Activated T-cell treated with anti-CD3 and anti-CD28 coated beads, Interleukin-2, amount 50 U/mL, for 72 hours (primary cell): ENCODE data around the gene SIPA1L3. TPM values are rescaled to one million over a fixed set of nuclear protein-coding genes. Genes with fewer than 3 reads are reported as not detected.

Experiments used
- ATAC-seq, 2 donors: fragments of 150-1000 bp; cut with Tn5 transposase; replicated peaks in 1 of 2; 2 replicates each; pipeline ENCODE4 v1.10.0; 2021; ENCODE audit warnings: moderate library complexity in 2 of 2, mild to moderate bottlenecking in 1 of 2
- DNase-seq, 2 donors: peaks; one replicate each; pipeline ENCODE4 v3.0.0; 2021 to 2022; ENCODE audit warnings: mixed read lengths in 1 of 2
- H3K27ac Mint-ChIP-seq: one replicate; pipeline ENCODE4 v1.8.0; 2022; ENCODE audit warnings: mild to moderate bottlenecking, moderate library complexity, mixed read lengths
- H3K27me3 Mint-ChIP-seq: one replicate; pipeline ENCODE4 v1.8.0; 2022; ENCODE audit warnings: low read depth, mixed read lengths
- H3K36me3 Mint-ChIP-seq, 2 donors: one replicate each; pipeline ENCODE4 v1.8.0; 2022; ENCODE audit warnings: mixed read lengths in 2 of 2, mild to moderate bottlenecking in 1 of 2; ENCODE audit not compliant: insufficient read depth in 2 of 2
- H3K4me1 Mint-ChIP-seq: one replicate; pipeline ENCODE4 v1.8.0; 2022; ENCODE audit warnings: low read depth, mixed read lengths
- H3K4me3 Mint-ChIP-seq, 2 donors: one replicate each; pipeline ENCODE4 v1.8.0; 2022; ENCODE audit warnings: mild to moderate bottlenecking in 2 of 2, mixed read lengths in 2 of 2, moderate library complexity in 2 of 2
- H3K9me3 Mint-ChIP-seq, 2 donors: one replicate each; pipeline ENCODE4 v1.8.0; 2022; ENCODE audit warnings: mixed read lengths in 2 of 2
- total RNA-seq, 2 donors: library from RNA; stranded (reverse); gene quantifications; one replicate each; pipeline ENCODE4 v1.2.3, GENCODE V29; 2022

The SIPA1L3 gene
- total RNA-seq, 2 donors from 2014 or later: 12.8 TPM

DNA sequence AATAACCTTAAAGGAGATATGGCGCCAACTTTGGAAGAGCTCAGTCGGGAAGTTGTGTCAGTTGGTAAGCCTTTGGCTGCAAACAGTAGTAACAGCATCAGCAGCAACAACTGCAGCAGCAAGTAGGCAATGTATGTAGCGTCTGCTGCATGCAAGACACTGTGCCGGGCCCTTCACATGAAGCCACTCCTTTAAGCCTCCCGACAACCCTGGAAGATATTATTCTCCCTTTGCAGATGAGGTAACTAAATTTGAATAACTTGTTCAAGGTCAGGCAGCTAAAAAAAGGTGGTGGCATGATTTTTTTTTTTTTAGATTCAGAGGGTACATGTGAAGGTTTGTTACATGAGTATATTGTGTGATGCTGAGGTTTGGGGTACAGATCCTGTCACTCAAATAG, 19.7 kb downstream of the SIPA1L3 start:
- Mint-ChIP-seq H3K27ac (no peak overlapping the region), H3K36me3 (no peaks in the 10 kb centered on the region), H3K27me3 (no peaks in the 10 kb centered on the region), H3K4me1 (peaks cover 10% of the 10 kb centered on the region), H3K9me3 (no peaks in the 10 kb centered on the region), H3K4me3 (no peak overlapping the region)
- DNase-seq (no peak), ATAC-seq (no peak)

DNA sequence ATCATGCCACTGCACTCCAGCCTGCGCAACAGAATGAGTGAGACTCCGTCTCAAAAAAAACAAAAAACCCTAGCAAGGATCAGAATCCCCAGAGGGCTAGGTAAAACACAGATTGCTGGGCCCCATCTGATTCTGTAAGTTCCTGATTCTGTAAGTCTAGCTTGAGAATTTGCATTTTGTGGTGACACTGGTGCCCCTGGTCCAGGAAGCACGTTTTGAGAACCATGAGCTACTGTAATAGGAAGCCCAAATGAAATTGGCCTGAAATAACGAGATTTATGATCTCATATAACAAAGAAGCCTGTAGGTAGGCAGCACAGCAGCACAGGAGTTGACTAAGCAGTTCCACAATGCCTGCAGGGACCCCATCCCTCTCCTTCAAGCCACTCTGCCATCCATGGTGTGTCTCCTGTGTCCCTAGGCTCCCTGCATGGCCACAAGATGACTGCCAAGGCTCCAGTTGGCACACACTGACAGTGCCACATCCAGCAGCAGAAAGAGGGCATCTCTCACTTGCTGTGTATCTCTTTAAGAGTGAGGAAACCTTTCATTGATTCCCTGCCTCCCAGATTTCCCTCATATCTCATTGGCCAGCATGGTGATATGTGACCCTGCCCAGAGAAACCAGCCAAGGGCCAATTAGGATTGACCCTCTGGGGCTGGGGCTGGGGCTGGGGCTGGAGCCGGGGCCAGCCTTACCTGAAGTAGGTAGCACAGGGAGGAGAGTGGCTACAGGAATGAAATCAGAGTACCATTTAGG, 21.7 kb downstream of the SIPA1L3 start:
- H3K27ac Mint-ChIP-seq: no peak overlapping the region
- ATAC-seq (no peak), DNase-seq (no peak)
- H3K4me1 Mint-ChIP-seq: peaks cover 21% of the 10 kb centered on the region
- no peak overlapping the region for H3K4me3 Mint-ChIP-seq
- H3K36me3 Mint-ChIP-seq: peaks cover 0 to 2% of the 10 kb centered on the region in 2 donors
- H3K27me3 Mint-ChIP-seq: no peaks in the 10 kb centered on the region
- H3K9me3 Mint-ChIP-seq: no peaks in the 10 kb centered on the region

GRCh38 chr19:37929355-37929923, 22.4 kb downstream of the SIPA1L3 start:
- DNase-seq: no peak

DNA sequence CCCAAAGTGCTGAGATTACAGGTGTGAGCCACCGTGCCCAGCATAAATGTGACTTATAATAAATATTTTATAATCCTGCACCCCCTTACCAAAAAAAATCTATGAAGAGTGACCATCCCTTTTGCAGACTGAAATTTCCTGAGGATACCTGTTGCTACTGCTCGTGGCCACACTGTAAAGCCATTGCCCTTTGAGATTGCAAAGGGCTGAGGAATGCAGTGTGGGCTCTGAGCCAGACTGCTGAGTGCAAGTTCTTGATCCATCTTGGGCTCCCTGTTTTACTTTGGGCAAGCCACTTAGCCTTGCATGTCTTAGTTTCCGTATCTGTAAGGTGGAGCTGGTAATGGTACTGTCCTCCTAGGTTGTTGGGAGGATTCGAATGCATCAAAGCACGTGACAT, 23.4 kb downstream of the SIPA1L3 start:
- Mint-ChIP-seq H3K27me3 (no peaks in the 10 kb centered on the region), H3K27ac (no peak overlapping the region), H3K9me3 (peaks cover 2 to 3% of the 10 kb centered on the region in 2 donors), H3K36me3 (peaks cover 5 to 6% of the 10 kb centered on the region in 2 donors), H3K4me3 (no peak overlapping the region), H3K4me1 (peaks cover 16% of the 10 kb centered on the region)
- ATAC-seq (no peak), DNase-seq (no peak)

More at GRCh38 chr19:37929355-37929923, 22.4 kb downstream of the SIPA1L3 start:
- peaks cover 0 to 2% of the 10 kb centered on the region in 2 donors for H3K9me3 Mint-ChIP-seq
- ATAC-seq: no peak
- H3K27ac Mint-ChIP-seq: no peak overlapping the region
- H3K4me1 Mint-ChIP-seq: peaks cover 21% of the 10 kb centered on the region
- H3K36me3 Mint-ChIP-seq: peaks cover 0 to 5% of the 10 kb centered on the region in 2 donors
- no peaks in the 10 kb centered on the region for H3K27me3 Mint-ChIP-seq
- no peak overlapping the region for H3K4me3 Mint-ChIP-seq

- ATAC-seq (no peak), DNase-seq (peak in 1 of 2 donors; percentile 4)
- peaks cover 9% of the 10 kb centered on the region in 2 donors for H3K9me3 Mint-ChIP-seq
- H3K4me3 Mint-ChIP-seq: peak overlapping the region in 1 of 2 donors; percentile 48
- no peak overlapping the region for H3K27ac Mint-ChIP-seq
- peaks cover 8 to 15% of the 10 kb centered on the region in 2 donors for H3K36me3 Mint-ChIP-seq
- H3K27me3 Mint-ChIP-seq: no peaks in the 10 kb centered on the region
- peaks cover 16% of the 10 kb centered on the region for H3K4me1 Mint-ChIP-seq
Observed at GRCh38 chr19:37931881-37932655, 25.1 kb downstream of the SIPA1L3 start.

GRCh38 chr19:37932985-37933936, 26.3 kb downstream of the SIPA1L3 start:
- no peak for DNase-seq
- Mint-ChIP-seq H3K4me1 (peaks cover 12% of the 10 kb centered on the region), H3K36me3 (peaks cover 8 to 17% of the 10 kb centered on the region in 2 donors), H3K9me3 (peaks cover 9% of the 10 kb centered on the region in 2 donors), H3K27me3 (no peaks in the 10 kb centered on the region), H3K4me3 (peak overlapping the region in 1 of 2 donors; percentile 35), H3K27ac (no peak overlapping the region)
- ATAC-seq: no peak

DNA sequence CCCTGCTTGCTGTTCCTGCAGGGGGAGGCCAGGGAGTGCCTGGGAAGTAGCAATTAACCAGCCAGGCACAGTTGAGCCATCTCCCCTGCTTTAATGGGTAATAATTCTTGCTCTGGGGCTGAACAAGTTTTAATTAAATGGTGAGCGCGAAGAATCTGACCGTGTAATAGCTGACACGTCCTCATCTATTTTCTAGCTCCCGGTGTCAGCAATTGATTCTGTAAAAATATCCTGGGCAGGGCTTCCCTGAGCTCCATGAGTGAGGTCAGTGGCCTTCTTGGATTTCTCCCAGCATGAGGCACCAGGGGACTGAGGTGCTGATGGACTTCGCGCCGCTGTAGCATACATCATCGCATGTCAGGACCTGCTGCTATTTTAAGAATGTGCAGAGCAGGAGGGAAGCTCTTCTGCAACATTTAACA, 26.9 kb downstream of the SIPA1L3 start:
- H3K9me3 Mint-ChIP-seq: peaks cover 9 to 10% of the 10 kb centered on the region in 2 donors
- ATAC-seq: no peak

GRCh38 chr19:37935341-37935740, 28.3 kb downstream of the SIPA1L3 start:
- DNase-seq (no peak), ATAC-seq (no peak)
- Mint-ChIP-seq H3K9me3 (peaks cover 9 to 12% of the 10 kb centered on the region in 2 donors), H3K27ac (no peak overlapping the region), H3K4me3 (no peak overlapping the region), H3K4me1 (peaks cover 12% of the 10 kb centered on the region), H3K27me3 (no peaks in the 10 kb centered on the region), H3K36me3 (peaks cover 8 to 21% of the 10 kb centered on the region in 2 donors)

More for the DNA sequence above, 26.9 kb downstream of the SIPA1L3 start:
- Mint-ChIP-seq H3K27me3 (no peaks in the 10 kb centered on the region), H3K4me1 (peaks cover 12% of the 10 kb centered on the region), H3K36me3 (peaks cover 8 to 19% of the 10 kb centered on the region in 2 donors), H3K27ac (no peak overlapping the region), H3K4me3 (no peak overlapping the region)
- no peak for DNase-seq

GRCh38 chr19:37936166-37936565, 29.2 kb downstream of the SIPA1L3 start:
- Mint-ChIP-seq H3K4me3 (no peak overlapping the region), H3K4me1 (peaks cover 12% of the 10 kb centered on the region), H3K9me3 (peaks cover 9 to 12% of the 10 kb centered on the region in 2 donors), H3K27ac (no peak overlapping the region), H3K36me3 (peaks cover 8 to 21% of the 10 kb centered on the region in 2 donors), H3K27me3 (no peaks in the 10 kb centered on the region)
- ATAC-seq (no peak), DNase-seq (no peak)

- peaks cover 9 to 12% of the 10 kb centered on the region in 2 donors for H3K9me3 Mint-ChIP-seq
- H3K27me3 Mint-ChIP-seq: no peaks in the 10 kb centered on the region
- no peak for DNase-seq
- ATAC-seq: no peak
- H3K27ac Mint-ChIP-seq: no peak overlapping the region
- peaks cover 12% of the 10 kb centered on the region for H3K4me1 Mint-ChIP-seq
- no peak overlapping the region for H3K4me3 Mint-ChIP-seq
- H3K36me3 Mint-ChIP-seq: peaks cover 8 to 21% of the 10 kb centered on the region in 2 donors
Observed at GRCh38 chr19:37936886-37937285, 29.9 kb downstream of the SIPA1L3 start.

- Mint-ChIP-seq H3K27me3 (no peaks in the 10 kb centered on the region), H3K36me3 (peaks cover 8 to 20% of the 10 kb centered on the region in 2 donors), H3K4me1 (peaks cover 2% of the 10 kb centered on the region), H3K9me3 (peaks cover 9 to 12% of the 10 kb centered on the region in 2 donors), H3K4me3 (no peak overlapping the region), H3K27ac (no peak overlapping the region)
- DNase-seq (no peak), ATAC-seq (no peak)
Observed at GRCh38 chr19:37938353-37938752, 31.3 kb downstream of the SIPA1L3 start.

GRCh38 chr19:37941782-37942515, 34.9 kb downstream of the SIPA1L3 start:
- DNase-seq: no peak
- H3K36me3 Mint-ChIP-seq: peaks cover 0 to 6% of the 10 kb centered on the region in 2 donors
- ATAC-seq: no peak
- peaks cover 0 to 2% of the 10 kb centered on the region in 2 donors for H3K9me3 Mint-ChIP-seq
- no peak overlapping the region for H3K4me3 Mint-ChIP-seq
- no peaks in the 10 kb centered on the region for H3K27me3 Mint-ChIP-seq
- no peaks in the 10 kb centered on the region for H3K4me1 Mint-ChIP-seq
- H3K27ac Mint-ChIP-seq: no peak overlapping the region
